GM18517 (cell line): ENCODE data around the gene CMTM5.
"Not testable (repeated sequence)": the region's sequence is repeated elsewhere in the genome, so short reads cannot be mapped to it uniquely, and the experiment has no call there.

ENCODE experiments used
- ATAC-seq: cut with Tn5 transposase; IDR thresholded peaks from one replicate; pipeline ENCODE4 v1.9.1; 2021; ENCODE audit warnings: mild to moderate bottlenecking, moderate library complexity; ENCODE audit not compliant: unreplicated experiment

The CMTM5 gene

GRCh38 chr14:23396126-23396525, 19.3 kb downstream of the CMTM5 start:
- ATAC-seq, result no peak

- ATAC-seq, result no peak
Measured at GRCh38 chr14:23396781-23397407, 20.0 kb downstream of the CMTM5 start.

- no peak for ATAC-seq
Measured at GRCh38 chr14:23398348-23398747, 21.5 kb downstream of the CMTM5 start.

DNA sequence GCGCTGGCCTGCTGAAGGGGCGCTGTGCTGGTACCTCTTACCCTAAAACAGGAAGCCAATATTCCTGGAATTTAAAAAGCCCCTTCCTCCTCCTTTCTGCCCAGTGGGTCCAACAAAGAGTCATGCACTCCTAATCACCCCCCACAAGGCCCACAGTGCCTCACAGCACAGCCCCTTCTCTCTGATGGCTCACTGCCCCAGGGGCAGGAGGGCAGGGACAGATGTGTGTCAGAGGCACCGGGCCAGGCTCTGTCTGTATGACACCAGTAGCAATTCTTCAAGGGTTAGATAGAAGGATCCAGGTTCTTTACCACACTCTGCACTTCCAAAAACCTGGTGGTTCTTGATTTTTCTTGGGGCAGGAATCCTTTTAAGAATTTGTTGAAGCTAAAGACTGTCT, 22.3 kb downstream of the CMTM5 start:
- ATAC-seq, result no peak

GRCh38 chr14:23399591-23399990, 22.7 kb downstream of the CMTM5 start:
- ATAC-seq, result no peak

GRCh38 chr14:23400496-23401149, 23.8 kb downstream of the CMTM5 start:
- not testable (repeated sequence) for ATAC-seq

DNA sequence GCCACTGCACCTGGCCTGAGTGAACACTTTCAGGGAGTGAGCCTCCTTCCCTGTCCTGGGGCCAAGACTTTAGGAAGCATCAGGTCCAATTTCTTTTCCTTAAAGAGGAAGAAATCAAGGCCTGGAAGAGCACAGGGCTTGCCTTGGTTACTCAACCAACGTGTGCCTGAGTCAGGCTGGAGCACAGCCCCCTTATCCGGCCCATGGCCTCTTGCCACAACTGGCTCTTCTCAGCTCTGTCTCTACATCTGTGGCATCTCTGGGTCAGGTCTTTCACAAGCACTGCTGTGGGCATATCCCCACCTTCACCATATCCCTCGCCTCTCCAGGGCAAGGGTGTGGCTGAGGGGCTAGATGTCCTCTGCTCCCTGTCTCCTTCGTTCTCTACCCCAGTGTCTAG, 24.4 kb downstream of the CMTM5 start:
- no peak for ATAC-seq

GRCh38 chr14:23402296-23403138, 25.7 kb downstream of the CMTM5 start:
- no peak for ATAC-seq

DNA sequence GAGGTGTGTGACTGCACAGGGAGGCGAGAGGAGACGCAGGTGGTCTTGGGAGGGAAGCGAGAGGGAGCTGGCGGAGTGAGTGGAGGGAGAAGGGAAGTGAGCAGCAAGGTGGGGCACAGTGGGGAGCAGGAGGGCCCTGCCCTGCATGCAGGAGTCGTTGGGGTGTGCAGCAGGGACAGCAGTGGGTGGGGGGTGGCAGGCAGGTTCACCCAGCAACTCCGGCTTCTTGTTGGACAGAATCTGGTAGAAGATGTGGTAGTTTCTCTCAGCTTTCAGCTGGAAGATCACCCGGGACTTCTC, 26.2 kb downstream of the CMTM5 start:
- ATAC-seq, result no peak

DNA sequence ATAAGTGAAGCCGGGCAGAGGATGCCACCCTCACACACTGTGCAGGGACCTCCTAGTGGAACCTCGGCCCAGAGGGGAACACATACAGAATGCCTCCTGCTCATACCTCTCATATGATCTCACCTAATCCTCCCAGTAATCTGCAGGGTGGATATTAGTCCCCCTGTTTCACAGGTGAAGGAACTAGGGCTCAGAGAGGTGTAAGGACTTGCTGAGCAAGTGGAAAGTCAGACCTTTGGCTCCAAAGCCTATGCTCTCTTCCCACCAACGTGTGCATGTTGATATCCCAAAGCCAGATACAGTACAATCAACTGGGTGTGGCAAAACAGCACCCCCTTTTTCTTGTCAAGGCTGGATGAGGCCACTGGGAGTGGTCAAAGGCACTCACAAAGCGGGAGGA, 27.1 kb downstream of the CMTM5 start:
- no peak for ATAC-seq

DNA sequence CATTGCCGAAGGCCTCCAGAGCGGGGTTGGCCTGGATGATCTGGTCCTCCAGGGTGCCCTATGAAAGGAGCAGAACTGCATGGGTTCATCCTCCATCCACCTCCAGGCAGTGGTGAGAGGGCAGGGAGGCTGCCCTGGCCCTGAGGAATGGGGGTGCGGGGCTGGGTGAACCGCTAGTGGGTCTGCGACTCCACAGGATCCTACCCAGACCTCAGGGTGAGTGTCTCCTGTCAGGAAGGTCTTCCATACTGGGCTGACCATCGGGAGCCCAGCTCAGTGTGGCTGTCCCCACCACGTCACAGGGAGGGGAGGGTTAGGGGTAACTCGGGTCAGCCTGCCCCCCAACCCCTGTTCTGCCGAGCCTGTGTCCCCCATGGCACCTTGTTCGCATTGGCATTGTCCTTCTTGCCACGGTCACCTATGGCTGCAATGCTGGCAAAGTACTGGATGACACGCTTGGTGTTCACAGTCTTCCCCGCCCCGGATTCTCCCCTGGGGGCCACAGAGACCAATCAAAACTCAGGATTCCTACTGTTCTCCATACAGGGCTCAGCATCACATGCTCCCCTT, 27.6 kb downstream of the CMTM5 start:
- no peak for ATAC-seq

- ATAC-seq, result no peak
Measured at GRCh38 chr14:23405096-23405495, 28.2 kb downstream of the CMTM5 start.

DNA sequence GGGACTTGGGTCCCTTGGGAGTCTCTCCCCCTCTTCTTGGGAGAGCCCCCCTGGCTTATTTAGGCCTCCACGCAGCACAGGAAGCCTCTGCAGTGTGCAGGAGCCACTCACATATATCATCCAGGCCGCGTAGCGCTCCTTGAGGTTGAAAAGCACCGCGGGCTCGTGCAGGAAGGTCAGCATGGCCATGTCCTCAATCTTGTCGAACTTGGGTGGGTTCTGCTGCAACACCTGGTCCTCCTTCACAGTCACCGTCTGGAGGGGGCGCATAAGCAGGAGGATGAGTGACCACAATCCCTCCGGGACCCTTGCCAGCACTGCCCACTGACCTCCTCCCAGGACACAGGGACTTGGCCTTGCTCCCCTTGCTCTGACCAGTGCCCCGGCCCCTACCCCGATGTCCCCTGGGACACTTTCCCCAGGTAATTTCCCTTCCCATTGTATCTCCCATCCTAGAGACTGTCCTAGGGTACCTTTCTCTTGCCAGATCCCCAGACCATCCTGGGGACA, 28.7 kb downstream of the CMTM5 start:
- no peak for ATAC-seq

- ATAC-seq, result no peak
Measured at GRCh38 chr14:23406244-23406643, 29.4 kb downstream of the CMTM5 start.

DNA sequence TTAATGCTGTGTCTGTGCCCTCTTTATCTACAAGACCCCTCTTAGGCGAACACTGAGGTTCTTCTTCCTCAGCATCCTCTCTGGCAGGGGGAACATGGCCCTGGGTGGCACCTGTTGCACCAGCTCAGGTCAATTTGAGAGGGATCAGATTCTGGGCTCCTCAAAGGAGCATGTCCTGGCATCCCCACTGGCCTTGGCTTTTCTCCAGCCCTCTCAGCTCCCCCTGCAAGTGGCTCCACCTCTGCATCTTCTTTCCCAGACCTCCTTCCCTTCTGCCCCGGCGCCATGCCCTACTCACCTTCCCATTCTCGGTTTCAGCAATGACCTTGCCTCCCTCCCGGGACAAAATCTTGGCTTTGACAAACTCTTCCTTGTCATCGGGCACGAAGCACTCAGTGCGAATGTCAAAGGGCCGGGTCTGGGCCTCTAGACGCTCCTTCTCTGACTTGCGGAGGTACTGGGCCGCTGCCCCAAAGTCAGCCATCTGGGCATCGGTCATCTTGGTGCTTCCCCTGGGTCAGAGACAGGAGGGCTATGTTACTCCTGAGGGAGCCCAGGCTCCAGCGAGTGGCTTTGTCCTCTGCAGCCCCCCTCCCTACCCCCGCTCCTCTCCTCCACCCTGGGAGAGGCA, 30.0 kb downstream of the CMTM5 start:
- ATAC-seq, result no peak

GRCh38 chr14:23407516-23408306, 30.9 kb downstream of the CMTM5 start, which contains the start of gene MYH6:
TSS of gene MYH6 (minus strand) at chr14:23408273. CDS start at chr14:23407223, 1,050 bp downstream.
- no peak for ATAC-seq

- no peak for ATAC-seq
Measured at GRCh38 chr14:23408307-23408630, 31.4 kb downstream of the CMTM5 start.

GRCh38 chr14:23409475-23409874, 32.6 kb downstream of the CMTM5 start:
- ATAC-seq, result no peak

DNA sequence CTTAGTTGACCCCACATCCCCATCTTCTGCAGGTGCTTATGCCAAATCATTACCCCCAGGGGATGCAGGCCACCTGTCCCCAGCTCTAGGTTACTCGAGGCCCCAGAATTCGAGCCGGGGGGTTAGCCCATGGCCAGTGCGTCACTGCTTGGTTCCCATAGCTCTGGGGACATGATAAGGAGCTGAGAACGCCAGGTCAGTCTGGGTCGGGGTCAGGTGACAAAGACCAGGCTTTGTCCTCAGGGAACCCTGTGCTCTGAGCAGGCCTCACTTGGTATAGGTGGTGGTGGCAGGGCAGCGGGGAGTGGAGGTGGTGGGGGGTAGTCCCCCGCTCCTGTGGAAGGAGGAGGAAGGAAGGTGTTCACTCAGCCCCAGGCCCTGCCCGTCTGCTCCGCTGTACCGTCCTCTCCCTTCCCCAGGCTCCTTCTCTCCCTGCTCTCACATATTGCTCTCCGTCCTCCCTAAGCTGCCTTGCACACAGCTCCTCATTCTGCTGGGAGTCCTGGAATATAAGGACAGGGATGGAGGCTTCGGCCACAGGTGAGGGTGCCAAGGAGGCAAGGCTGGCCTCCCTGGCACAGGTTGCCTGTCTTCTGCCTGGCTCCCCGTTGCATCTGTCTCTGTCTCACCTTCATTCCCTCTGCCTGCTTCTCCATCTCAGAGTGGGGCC, 33.3 kb downstream of the CMTM5 start:
- ATAC-seq, result no peak
